ENCODE measurements around the gene PAPPA.

PAPPA gene, protein sequence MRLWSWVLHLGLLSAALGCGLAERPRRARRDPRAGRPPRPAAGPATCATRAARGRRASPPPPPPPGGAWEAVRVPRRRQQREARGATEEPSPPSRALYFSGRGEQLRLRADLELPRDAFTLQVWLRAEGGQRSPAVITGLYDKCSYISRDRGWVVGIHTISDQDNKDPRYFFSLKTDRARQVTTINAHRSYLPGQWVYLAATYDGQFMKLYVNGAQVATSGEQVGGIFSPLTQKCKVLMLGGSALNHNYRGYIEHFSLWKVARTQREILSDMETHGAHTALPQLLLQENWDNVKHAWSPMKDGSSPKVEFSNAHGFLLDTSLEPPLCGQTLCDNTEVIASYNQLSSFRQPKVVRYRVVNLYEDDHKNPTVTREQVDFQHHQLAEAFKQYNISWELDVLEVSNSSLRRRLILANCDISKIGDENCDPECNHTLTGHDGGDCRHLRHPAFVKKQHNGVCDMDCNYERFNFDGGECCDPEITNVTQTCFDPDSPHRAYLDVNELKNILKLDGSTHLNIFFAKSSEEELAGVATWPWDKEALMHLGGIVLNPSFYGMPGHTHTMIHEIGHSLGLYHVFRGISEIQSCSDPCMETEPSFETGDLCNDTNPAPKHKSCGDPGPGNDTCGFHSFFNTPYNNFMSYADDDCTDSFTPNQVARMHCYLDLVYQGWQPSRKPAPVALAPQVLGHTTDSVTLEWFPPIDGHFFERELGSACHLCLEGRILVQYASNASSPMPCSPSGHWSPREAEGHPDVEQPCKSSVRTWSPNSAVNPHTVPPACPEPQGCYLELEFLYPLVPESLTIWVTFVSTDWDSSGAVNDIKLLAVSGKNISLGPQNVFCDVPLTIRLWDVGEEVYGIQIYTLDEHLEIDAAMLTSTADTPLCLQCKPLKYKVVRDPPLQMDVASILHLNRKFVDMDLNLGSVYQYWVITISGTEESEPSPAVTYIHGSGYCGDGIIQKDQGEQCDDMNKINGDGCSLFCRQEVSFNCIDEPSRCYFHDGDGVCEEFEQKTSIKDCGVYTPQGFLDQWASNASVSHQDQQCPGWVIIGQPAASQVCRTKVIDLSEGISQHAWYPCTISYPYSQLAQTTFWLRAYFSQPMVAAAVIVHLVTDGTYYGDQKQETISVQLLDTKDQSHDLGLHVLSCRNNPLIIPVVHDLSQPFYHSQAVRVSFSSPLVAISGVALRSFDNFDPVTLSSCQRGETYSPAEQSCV (N-terminal part only)

DNA sequence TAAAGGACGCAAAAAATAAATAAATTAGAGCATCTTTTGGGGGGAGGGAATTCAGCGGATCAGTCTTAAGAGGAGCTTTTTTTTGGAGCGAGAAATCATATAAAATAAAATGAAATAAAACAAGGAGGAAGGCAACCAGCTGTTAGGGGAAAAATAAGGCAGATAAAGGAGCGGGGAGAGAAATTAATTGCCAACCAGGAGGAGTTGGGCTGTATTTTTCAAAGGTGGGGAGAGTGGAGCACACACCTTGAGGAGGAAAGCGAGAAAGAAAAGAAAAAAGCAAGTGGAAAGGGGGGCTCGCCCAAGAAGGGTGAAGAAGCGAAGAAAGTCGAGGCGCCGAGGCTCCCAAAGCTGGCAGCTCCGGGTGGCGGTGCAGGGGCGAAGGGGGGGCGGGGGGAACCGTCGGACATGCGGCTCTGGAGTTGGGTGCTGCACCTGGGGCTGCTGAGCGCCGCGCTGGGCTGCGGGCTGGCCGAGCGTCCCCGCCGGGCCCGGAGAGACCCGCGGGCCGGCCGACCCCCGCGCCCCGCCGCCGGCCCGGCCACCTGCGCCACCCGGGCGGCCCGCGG lies at the start of gene PAPPA:
Gene PAPPA, plus strand, starts transcription at position 27 of the 569 bp plus-strand sequence. Its CDS starts 382 bp downstream, at position 409.
- no peak for DNase-seq

DNA sequence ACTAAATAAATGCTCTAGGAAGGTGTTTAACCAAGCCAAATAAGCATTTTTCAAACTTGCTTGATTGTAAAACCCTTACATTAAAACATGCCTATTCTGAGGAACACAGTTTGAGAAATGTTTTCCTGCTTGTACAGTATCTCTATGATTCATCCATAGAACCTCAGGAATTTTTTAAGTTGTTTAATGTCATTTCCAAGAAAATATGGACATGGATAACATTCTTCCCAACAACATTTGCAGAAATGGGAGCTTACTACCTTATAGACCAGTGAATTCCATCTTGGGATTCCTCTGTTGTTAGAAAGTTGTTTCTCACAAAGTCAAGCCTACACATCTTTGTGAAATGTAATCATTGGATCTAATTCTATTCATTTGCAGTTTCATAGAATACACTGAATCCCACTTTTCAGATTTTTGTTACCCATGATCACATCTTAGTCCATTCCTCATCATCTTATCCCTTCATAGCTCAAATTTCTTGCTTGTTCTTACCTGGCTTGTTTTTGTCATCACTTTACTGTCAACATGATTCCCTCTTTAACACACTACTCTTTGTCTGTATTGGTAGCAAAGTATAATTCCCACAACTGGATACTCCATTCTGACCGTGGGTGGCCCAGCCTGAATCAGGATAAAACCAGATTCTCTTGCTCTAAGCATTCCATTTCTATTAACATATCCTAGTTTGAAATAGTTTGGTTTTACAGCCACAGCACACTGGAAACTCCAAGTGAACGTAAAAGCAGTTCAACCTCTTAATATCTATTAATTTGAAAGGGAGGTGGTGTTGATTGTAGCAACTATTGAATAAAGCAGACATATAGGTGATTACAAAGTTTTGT lies 49.4 kb upstream of the PAPPA start:
- DNase-seq: no peak

DNA sequence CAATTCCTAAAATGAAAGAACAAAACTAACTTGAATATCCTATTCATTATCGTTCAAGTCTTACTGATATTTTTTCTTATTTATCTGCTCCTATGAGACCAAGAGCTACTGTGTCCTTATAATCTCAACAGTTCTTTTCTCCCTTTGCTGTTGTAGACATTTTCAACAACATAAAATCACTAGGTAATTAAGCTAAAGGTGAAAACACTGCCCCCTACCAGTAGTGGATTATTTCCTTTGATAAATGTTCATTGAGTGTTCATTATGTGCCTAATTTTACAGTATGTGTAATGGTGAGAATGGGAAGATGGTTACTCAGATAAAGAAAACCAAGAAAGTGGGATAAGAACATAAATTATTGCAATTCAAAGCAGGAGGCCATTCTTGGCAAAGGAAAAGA lies 41.4 kb upstream of the PAPPA start:
- no peak for DNase-seq

DNA sequence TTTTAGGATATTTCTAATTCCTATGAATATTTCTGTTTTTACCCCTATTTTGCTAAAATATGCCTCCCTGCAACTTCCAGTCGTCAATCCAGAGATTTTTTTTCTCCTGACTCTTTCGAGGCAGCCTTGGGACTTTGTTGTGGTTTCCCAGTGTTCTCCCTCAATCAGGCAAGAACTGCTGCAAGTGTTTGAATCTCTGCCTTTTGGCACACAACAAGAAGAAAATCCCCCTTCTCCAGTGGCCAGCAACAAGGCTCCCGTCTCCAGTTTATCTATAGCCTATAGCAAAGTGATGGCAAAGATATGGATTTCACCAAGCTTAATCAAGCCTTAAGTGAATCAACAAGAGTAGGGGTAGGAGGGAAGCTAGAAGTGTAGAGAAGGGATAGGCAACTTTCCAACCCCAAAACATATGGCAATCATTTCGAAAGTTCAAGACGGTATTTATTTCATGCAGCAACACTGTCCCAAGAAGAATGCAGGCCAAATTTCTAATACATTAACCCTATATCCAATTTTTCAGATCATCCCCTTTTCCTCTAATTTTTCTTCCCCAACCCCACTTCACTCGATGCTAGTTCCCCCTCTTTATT lies 37.7 kb upstream of the PAPPA start:
- no peak for DNase-seq

DNA sequence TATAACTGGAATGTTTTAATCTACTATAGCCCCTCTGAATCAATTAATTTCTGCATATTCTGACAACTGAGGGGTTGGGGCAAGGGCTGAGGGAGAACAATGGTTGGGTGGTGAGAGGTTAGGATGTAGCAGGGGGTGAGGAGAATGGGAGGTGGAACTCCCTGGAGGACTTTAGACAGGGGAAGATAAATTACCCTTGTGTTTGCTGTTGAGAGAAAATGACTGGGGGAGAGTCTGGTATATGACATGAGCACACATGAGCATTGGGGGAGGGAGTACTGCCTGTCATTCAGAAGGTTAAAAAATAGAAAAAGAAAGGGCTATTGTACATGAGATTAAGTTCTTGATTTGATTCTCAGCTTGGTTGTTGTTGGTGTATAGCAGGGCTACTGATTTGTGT lies 37.2 kb upstream of the PAPPA start:
- no peak for DNase-seq

DNA sequence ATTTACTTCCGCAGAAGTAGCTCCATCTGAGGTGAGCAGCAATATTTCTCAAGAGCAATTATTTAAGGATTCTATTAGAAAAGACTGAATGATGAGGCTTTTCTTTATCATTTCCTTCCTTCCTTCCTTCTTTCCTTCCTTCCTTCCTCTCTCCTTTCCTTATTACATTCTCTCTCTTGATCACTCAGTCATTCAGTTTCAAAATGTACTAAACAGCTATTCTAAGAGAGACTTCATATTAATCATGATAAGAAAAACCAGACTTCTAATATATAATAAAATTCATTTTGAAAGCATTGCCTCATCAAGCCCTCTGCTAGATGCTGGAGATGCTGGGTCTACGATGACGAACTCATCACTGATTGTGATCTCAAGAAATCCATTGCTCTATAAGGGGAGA lies 30.4 kb upstream of the PAPPA start:
- no peak for DNase-seq

DNA sequence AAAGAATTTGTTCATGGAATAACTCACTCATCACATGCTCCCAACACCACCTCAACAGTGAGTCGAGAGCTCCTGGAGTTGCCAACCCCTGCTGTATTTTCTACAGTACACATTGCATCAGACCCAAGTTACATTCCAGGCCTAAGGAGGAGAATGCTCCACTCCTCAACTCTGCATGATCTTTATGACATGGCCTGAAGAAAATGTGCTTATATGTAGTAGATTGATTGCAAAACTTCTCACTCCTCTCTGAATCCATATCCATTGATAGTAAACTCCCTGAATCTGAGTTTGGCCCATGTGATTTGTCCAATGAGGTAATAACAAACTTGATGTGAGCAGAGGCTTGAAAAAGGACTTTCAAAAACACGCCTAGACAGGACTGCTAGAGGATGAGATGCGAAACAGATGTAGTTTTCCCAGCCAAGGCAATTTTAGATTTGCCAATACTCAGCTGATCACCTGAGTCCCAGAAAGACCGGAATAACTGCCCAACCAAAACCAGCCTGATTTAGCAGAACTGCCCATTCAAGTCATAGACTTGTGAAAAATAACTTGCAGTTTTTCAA lies 29.0 kb upstream of the PAPPA start:
- no peak for DNase-seq

DNA sequence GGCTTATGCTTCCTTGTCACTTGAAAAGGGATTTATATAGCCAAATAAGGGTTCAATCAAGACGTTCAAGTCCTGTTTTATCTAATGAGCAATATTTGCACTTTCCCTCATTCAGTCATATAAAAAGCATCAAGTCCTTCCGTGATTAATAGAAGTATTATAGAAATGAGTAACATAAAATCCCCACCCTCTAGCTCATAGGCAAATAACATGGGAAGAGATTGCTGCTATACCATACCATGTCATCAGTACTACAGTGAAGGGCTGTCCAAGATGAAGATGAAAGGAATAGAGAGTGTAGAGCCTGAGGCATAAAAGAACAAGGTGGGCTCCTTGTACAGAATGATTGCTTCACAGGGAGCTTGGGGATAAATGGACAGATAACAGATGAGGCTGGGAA lies 20.4 kb upstream of the PAPPA start:
- no peak for DNase-seq

DNA sequence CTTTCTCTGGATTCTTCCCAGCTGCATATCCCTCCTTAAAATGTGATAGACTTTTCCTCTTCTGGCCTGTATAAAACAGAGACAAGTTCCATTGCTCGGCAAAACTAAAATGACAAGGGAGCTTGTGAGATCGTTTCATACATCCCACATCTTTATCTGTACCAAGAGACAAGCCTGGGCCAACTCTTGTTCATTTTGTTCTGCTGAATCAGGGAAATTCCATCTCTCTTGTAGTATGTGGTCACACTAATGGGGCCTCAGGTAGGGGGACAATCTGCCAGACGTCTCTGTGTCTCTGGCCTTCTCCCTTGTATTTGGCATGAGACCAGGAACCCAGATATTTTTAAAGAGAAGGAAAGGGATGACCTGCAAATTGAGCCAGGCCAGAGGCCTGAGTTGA lies 18.6 kb upstream of the PAPPA start:
- no peak for DNase-seq

DNA sequence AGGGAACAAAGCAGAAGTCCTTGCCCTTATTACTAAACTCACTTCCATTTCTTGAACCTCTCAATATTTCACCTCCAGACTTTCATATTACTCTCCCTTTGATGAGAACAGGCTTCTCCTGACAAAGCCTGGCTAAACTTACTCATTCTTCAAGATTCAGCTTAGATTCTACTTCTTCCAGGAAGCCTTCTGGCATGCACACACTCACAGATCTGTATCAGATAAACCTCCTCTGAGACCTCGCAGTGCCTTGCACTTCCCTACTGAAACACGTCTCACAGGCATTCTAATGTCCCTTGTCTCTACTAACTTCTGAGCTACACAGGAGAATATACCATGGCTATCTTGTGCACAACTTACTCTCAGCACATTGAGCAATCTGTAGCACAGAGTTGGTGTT lies 16.6 kb upstream of the PAPPA start:
- no peak for DNase-seq

DNA sequence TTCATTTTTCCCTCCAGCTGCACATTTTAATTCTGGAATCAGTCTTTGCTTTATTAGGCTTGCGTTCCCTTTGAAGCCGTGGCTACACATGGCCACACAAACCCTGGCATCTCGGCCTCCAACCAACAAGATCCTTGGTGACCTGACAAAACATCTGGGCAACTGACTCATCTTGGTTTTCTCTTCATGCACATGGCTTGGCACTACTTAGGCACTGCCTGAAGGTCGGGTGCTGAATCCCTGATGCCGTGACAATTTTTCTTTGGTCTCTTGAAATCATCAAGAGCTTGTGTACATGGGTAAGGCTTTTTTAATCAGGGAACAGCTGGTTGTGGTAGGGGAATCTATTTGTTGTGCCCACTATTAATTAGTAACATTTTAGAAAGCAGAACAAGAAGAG lies 16.0 kb upstream of the PAPPA start:
- DNase-seq: no peak

DNA sequence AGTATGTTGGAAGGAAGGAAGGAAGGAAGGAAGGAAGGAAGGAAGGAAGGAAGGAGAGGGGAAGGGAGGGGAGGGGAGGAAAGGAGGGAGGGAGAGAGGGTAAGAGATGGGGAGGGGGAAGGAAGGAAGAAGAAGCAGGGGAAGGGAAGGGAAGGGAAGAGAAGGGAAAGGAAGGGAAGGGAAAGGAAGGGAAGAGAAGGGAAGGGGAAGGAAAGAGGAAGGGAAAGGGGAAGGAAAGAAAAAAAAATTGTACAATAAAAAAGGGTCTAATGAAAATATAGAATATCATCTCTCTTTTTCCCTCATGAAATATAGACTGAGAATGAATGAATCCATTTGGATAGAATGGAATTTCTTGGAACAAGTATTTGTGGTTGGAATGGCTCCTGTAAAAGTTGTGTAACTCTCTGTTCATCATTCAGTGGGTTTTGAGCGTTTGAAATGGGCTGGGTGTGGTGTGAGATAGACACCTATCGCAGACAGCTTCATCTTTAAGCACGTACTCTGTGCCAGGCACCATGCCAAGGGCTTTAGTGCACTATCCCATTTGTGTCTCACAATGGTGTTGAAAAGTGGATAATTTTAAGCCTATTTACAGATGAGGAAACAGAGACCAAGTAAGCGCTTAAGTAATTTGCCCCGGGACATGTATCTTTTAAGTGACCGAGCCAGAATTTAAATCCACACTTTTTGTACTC lies 11.6 kb upstream of the PAPPA start:
- DNase-seq: no peak

DNA sequence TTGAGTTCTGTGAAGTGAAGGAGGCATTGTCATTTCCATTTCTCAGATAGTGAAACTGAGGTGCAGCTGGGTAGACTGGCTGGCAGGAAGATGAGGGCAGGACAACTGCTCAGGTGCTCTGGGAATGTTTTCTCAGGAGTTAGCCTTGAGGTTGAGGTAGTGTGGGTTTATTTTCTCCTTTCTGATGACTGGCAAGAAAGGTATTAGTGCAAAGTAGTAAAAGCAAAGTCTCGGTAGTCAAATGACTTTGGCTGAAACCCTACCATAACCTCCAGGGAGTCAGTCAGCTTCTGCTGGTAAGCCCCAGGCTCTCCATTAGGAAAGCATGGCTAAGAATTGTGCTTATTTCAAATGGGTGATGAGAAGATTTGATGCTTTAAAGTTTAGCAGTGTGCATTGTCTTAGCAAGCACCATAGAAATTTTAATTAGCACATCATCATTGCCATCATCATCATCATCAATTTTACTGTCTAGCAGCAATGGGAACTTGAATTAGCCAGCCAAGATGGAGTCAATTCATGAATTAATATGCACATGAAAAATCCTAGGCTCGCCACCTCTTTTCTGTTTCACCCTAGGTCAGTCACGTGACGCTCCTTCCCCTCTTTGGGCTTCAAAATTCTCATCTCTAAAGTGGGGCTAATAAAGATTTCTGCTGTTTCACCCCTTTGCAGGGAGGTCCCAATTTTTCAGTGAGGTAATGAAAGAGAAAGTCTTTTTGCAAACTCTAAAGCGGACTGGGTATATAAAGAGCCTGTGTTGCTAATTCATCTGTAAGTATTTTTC lies 10.7 kb upstream of the PAPPA start:
- no peak for DNase-seq

DNA sequence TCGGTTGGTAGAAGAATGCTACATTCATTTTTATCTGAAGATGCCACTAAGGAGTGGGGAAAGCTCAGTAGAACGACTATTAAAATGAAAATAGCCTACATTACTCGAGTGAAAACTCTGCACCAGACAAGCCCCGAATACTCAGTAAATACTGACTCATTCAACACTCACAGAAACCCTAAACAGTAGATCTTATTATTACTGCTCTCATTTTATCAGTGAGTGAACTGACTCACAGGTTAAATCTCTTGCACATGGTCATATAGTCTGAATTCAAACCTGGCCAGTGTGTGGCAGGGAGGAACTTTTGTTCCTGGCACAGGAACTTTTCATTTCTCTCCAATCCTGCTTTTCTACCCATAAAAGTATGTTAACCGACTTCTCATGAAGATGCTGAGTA lies 9.6 kb upstream of the PAPPA start:
- no peak for DNase-seq

DNA sequence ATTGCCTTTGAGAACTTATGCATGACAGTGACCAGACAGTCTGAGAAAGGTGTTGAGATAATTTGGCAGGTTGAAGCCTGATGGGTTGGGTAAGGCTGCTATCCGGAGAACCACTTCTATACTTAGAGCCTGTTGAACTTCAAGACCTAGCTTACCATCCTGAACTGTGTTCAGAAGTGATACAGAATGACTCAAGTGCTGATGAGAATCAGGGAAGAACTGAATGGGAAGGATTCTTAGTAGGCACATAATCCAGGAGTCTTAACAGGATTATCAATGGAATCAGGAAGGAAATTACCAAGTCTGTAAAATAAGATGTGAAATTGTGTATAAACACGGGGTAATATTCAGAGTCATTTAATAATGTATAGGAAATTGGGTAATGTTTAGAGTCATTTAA lies 9.0 kb upstream of the PAPPA start:
- no peak for DNase-seq

DNA sequence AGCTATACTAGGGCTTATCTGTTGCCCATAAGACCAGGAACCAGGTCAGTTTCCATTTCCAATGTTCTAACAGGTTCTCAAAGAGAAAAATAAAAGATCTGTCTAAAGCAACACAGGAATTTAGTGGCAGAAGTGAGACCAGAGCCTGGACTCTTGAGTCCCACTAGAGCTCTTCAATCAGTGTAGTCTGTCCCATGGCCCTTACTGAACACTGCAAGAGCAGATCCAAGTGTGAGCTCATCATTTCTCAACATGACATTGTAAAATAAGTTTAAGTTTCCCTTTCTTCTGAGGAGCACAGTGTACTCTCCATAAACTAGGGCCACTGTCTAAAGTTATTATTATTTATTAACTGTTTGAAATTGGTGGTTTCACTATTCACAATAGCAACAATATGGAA lies 8.6 kb upstream of the PAPPA start:
- DNase-seq: no peak

DNA sequence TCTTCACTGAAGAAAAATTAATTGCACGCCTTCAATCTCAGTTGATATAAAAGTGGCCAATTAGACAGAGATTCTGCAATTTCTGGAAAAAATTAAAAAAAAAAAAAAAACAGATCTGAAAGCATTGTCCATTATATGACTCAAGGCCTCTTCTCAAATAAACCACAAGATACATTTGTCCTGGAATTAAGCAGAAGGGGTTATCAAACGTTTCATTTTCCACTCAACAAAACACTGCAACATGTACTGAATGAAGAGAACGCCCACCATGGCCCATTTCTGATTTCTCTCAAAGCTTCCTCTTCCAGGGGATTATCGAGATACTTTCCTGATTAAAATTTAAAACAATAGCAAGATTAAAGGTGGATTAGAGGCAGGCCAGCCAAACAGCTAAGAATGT lies 5.8 kb upstream of the PAPPA start:
- no peak for DNase-seq

DNA sequence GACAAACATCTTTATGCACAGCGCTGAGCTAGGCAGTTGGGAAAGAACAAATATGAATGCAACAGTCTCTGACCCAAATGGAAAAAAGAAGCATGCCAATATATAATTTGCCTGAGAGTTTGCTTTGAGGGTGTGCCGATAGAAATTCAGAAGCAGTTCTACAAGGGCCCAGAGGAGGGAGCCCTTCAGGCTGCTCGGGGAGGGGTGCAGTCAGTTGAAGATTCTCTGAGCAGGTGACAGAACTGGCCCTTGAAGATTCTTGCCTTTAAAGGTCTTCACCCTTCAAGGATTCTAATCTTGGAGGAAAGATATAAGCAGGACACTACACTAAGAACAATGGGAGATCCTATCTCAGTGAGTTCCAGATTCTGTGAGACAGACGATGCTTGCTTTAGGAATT lies 3.7 kb upstream of the PAPPA start:
- DNase-seq: no peak

DNA sequence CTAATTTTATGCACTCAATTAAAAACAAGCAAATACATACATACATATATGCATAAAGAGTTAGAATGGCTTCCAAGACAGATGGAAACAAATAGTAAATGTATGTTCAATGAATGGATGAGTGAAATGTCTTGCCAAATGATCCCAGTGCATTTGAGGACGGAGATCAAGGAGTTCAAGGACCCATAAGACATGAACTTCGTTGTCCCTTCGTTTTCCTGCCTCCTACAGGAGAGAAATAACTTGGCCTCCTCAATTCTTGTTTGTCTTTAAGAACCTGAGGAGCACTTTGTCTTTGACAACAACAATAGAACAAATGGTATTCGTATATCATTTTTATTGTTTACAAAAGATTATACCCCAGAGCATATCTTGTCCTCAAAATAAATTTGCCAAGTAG lies 2.4 kb upstream of the PAPPA start:
- no peak for DNase-seq

DNA sequence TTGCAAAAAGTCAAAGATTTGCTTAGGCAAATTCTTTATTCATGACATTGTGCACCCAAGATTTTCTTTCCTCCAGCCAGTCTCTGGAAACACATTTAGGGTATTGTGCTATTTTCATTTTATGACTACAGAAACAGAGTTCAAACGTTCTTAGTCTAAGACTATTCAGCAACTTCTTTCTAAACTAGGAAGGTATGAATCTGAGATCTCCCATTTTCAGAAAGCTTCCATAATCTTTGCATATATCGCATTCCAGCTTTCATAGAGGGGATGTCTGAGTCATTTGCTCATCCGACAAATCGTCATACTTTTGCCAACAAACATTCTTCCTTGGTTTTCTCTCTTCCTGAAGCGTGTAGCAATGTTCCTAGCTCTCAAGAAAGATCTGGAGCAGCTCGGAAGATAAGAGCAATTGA lies 1.6 kb upstream of the PAPPA start:
- DNase-seq: no peak

All from stimulated activated CD4-positive, alpha-beta T cell treated with anti-CD3 and anti-CD28 coated beads, Interleukin-4, amount 100 ng/mL, for 1 hour (primary cell).